ENCODE data around the gene RBMXL3.
"Not testable (repeated sequence)": the region's sequence is repeated elsewhere in the genome, so short reads cannot be mapped to it uniquely, and the experiment has no call there.

RBMXL3 gene

GRCh38 chrX:115189110-115189509 lies at the start of gene RBMXL3:
TSS of gene RBMXL3 (plus strand) at chrX:115189410. CDS start at chrX:115189442, 32 bp downstream.
- in situ Hi-C loops (cut with MboI; ENCODE audit: low sequenced_read_pairs) = no loop called here

GRCh38 chrX:115142057-115142456 lies 47.2 kb upstream of the RBMXL3 start:
- in situ Hi-C loops (cut with MboI; ENCODE audit: low sequenced_read_pairs) = no loop called here

GRCh38 chrX:115147220-115147619 lies 42.0 kb upstream of the RBMXL3 start:
- in situ Hi-C loops (cut with MboI; ENCODE audit: low sequenced_read_pairs) = no loop called here

- in situ Hi-C loops (cut with MboI; ENCODE audit: low sequenced_read_pairs) = no loop called here
These were observed 16.0 kb upstream of the RBMXL3 start for GRCh38 chrX:115173181-115173580.

- in situ Hi-C loops (cut with MboI; ENCODE audit: low sequenced_read_pairs) = no loop called here
These were observed 14.7 kb upstream of the RBMXL3 start for GRCh38 chrX:115174548-115174947.

- in situ Hi-C loops (cut with MboI; ENCODE audit: low sequenced_read_pairs) = no loop called here
These were observed 11.3 kb upstream of the RBMXL3 start for GRCh38 chrX:115177932-115178331.

GRCh38 chrX:115178473-115178872 lies 10.7 kb upstream of the RBMXL3 start:
- in situ Hi-C loops (cut with MboI; ENCODE audit: low sequenced_read_pairs) = no loop called here

- in situ Hi-C loops (cut with MboI; ENCODE audit: low sequenced_read_pairs) = no loop called here
These were observed 5.2 kb upstream of the RBMXL3 start for GRCh38 chrX:115183980-115184379.

- in situ Hi-C loops (cut with MboI; ENCODE audit: low sequenced_read_pairs) = no loop called here
These were observed 731 bp downstream of the RBMXL3 start for GRCh38 chrX:115189646-115190635.

- in situ Hi-C loops (cut with MboI; ENCODE audit: low sequenced_read_pairs) = no loop called here
These were observed 1.7 kb downstream of the RBMXL3 start for GRCh38 chrX:115190636-115191489.

GRCh38 chrX:115191490-115192243 lies 2.5 kb downstream of the RBMXL3 start:
- in situ Hi-C loops (cut with MboI; ENCODE audit: low sequenced_read_pairs) = no loop called here

- in situ Hi-C loops (cut with MboI; ENCODE audit: low sequenced_read_pairs) = no loop called here
These were observed 3.1 kb downstream of the RBMXL3 start for GRCh38 chrX:115192244-115192700.

GRCh38 chrX:115204040-115204439 lies 14.8 kb downstream of the RBMXL3 start:
- in situ Hi-C loops (cut with MboI; ENCODE audit: low sequenced_read_pairs) = no loop called here

GRCh38 chrX:115209547-115209946 lies 20.3 kb downstream of the RBMXL3 start:
- in situ Hi-C loops (cut with MboI; ENCODE audit: low sequenced_read_pairs) = not testable (repeated sequence)

- in situ Hi-C loops (cut with MboI; ENCODE audit: low sequenced_read_pairs) = no loop called here
These were observed 24.9 kb downstream of the RBMXL3 start for GRCh38 chrX:115214151-115214550.

GRCh38 chrX:115214605-115215004 lies 25.4 kb downstream of the RBMXL3 start:
- in situ Hi-C loops (cut with MboI; ENCODE audit: low sequenced_read_pairs) = no loop called here

- in situ Hi-C loops (cut with MboI; ENCODE audit: low sequenced_read_pairs) = not testable (repeated sequence)
These were observed 28.1 kb downstream of the RBMXL3 start for GRCh38 chrX:115217346-115217745.

- in situ Hi-C loops (cut with MboI; ENCODE audit: low sequenced_read_pairs) = no loop called here
These were observed 37.7 kb downstream of the RBMXL3 start for GRCh38 chrX:115226929-115227328.

GRCh38 chrX:115229337-115230003 lies 40.3 kb downstream of the RBMXL3 start:
- in situ Hi-C loops (cut with MboI; ENCODE audit: low sequenced_read_pairs) = no loop called here

- in situ Hi-C loops (cut with MboI; ENCODE audit: low sequenced_read_pairs) = no loop called here
These were observed 43.8 kb downstream of the RBMXL3 start for GRCh38 chrX:115232933-115233496.

Measured in HL-60/S4 treated with retinoic acid at 250 ng/mL for 4 days and 3 days (cell line).